Medulla oblongata (tissue), 1 donor: ENCODE data around the gene REXO1.

Experiments
- DNase-seq: peaks from one replicate; pipeline ENCODE4 v3.0.0-alpha.2; 2015; ENCODE audit errors: extremely low spot score

Gene REXO1

DNA sequence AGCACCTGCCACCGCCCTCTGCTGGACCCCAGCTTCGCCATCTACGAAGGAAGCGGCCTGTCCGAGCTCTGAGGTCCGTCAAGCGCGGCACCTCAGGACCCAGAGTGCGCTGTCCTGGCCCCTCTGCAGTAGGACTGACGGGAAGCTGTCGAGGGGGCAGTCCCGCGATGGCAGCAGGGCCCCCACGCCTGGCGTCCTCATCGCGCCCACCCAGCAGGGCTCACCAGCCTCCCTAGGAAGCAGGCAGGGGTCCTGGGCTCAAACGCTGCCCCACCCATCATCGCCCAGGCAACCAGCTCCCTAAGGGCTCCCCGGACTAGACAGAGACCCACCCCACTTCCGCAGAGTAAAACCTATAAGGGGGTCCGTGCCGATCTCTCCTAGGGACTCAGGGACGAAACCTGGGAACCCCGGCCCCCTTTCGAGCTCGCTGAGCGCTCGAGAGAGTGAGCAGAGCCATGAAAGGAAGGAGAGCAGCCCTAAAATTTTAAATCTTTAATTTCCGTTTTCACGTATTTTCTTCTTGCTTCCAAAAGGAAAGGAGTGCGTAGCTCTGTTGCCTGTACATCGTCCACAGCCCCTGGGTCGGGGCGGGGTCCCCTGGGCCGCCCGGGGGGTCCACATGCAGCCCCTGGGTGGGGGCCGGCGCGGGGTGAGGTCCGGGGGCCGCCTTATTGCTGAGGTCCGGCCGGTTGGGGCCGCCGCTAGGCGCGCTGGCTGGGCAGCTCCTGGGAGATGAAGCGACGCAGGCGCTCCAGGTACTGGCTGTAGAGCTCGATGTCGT, 28.4 kb upstream of the REXO1 start:
- DNase-seq = peak; percentile 3

DNA sequence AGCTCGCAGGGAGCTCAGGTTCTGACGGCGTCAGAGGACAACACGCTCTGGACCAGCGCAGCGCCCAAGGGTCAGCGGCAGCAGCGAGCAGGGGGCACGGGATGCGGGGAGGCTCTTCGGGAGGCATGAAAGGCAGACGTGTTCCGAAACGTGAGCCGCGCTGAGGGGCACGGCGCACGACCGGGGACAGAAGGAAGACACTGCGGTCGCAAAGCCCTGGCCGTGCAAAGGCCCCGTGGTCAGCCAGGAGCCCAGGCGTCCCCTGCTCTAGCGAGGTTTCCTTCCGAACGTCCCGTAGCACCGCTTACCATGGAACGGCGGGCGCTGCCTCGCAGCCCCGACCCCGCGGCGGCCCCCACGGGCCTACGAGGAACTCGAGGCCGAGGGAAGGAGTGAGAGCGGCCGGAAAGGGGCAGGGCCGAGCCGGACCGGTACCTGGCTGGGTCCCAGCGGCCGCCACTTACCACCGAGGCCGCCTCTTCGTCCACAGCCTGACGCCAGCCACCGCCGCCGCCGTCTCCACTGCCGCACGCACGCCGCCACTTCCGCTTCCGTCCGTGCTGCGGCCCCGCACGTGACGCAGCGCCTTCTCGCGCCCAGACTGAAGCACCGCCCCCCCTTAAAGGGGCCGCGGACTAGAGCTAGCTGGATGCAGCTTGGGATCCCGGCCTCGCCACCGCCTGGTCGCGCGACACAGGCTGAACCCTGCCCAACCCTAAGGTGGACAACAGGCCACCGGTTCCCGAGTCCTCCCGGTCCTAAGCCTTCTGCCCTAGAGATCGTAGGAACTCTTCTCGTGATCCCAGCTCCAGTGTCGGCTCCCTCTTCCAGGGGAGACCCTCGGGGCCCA, 27.6 kb upstream of the REXO1 start:
- peak; percentile 95 for DNase-seq

DNA sequence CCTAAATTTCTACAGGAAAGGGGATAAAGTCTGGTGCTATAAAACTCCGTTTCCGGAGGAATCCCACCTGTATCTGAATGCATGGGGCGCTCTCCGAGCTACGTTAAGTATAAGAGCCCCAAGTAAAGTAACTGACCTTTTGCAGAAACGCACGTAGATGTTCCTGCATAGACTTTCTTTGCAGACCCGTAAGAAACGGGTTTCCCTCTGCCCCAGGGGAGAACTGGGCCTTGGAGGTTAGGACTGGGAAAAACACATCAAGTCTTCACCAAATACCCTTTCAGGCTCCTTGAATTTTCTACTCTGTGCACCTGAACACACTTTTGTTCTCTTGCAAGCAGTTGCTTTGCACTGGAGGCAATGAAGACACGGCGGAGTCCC, 27.0 kb upstream of the REXO1 start:
- peak; percentile 14 for DNase-seq

DNA sequence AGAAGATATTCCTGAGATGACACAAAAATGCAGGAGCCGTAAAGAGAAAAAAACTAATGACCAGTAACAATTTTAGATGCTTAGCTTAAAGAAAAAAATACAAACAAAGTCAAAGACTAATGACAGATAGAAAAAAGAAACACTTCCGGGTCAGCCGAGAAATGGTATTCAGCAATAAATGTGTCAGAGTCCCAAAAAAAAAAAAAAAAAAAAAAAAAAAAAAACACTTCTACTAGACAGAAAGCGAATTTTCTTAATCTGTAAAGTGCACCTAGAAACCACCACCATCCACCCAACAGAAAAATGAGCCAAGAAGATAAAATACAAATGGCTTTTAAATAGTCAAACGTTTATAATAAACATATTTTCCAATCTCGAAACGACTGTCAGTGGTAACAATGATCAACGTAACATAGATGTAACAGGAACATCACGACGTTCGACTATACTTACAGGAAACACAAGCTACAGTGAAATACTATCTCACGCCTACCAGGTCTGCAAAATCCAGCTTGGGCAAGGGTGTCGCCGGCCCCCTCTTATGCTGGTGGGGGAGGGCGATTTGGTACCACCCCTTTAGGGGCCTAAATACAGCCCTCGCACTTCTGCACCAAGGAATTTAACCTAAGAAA, 26.4 kb upstream of the REXO1 start:
- peak; percentile 5 for DNase-seq

DNA sequence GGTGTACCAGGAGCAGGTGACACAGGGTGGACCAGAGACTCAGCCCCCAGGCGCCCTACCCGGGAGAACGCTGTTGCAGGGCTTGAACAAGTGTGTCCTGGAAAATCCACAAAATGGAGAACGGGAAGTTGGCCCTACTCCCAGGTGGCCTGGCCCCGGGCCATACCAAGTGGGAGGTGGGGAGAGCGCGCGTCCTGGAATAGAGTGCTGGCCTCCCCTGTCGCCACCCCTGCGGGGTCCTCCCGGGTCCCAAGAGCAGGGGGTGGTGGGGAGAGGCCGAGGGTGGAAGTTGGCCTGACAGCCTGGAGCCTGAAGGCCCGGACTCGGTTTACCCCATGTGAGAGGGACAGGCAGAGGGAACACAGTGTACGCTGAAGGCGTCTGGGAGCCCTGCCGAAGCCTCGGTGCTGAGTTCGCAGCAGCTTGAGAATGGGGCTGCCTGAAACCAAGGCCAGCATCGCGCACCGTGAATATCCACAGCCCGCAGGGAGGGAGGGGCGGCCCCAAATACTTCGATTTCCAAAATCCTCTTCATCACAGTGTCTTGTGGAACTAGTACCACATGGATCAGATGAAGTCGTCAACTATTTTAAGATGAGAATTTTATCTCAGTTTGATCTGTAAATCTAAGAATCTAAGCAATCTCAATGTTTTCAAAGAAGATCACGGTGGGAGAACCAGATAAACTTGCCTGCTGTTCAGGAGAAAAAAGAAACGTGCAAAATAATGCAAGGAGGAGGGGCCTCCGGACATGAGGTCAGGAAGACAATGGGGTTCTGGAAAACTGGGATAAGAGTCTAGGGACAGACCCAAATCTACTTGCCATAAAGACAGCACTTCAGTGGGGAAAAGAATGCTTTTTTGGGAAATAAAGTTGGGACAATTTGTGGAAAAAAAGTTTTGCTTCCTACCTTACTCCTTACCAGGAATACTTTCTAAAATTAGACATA, 25.5 kb upstream of the REXO1 start:
- DNase-seq = peak; percentile 47

DNA sequence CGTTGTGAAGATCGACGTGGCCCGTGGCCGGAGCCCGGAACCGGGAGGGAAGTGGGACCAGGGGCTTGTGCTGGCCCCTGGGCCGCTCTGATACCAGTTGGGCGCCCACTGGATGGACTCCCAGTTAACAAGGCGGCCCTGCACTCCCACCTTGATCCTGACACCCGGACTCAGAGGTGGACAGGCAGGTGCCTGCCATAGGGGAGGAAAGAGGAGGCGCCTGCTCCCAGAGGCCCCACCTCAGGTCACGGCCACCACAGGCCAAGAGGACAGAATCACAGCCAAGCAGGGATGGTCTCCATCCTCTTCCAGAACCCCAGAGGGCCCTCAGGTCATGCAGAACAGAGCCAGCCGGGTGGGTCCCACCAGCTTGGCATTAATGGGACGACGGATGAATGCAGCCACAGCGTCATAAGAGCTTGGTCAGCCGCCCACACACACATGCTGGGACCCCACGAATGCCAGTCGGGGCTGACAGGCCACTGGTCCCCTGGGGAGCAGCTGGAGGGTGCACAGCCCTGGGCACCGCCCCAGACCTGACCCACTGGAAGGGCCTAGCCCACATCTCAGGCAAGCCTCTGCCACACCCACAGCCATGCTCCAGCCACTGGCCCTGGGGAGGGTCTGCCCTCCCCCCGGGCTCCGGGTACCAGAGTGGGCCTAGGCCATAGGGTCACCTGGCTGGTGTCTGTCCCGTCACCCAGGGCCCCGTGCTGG, 24.7 kb upstream of the REXO1 start:
- no peak for DNase-seq

DNA sequence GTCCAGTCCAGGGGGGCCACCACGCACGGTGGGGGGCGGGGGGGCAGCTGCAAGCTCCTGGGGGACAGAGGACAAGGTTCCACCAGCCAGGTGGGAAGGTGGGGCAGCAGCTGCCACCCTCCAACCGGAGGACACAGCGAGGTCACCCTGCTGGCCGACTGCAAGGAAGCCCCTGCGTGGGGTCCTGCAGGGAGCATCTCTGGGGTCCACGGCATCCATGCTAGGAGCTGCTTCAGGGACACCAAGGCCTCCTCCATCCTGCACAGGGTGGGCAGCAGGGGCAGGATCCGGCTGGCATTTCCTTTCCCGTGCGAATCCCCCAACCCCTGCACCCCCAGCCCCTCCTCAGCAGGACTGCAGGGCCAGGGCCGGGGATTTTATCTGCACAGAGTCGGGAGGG, 23.3 kb upstream of the REXO1 start:
- DNase-seq = no peak

DNA sequence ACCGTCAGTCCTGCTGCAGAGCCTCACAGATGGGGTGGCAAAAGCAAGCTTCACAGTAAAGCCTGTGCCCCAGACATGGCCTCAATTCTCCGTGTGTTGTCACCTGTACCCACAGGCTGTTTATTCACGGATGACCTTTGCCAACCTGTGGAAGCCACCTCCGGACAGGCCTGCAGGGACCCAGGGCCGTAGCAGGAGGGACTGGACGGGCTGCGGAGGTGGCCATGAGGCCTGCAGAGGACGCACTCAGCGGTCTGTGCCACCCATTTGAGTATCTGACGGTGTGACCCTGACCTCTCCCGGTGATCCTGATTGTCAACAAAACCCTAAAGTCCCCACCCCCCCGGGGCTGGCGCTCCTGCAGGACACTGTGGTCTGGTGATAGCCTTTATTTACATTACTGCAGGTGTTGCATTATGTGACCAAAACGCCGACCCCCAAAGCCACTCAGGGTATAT, 22.9 kb upstream of the REXO1 start:
- no peak for DNase-seq

DNA sequence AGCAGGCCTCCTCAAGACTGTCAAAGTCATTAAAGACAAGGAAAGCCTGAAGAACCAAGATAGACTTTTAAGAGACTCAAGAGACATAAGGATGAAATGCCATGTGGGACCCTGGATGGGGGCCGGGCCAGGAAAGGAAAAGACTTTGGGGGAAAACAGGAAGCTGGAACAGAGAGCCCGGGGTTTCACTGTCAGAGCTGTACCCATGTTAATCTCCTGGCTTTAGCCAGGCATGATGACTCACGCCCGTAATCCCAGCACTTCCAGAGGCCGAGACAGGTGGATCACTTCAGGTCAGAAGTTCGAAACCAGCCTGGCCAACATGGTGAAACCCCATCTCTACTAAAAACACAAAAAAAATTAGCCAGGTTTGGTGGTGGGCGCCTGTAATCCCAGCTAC, 20.7 kb upstream of the REXO1 start:
- no peak for DNase-seq

DNA sequence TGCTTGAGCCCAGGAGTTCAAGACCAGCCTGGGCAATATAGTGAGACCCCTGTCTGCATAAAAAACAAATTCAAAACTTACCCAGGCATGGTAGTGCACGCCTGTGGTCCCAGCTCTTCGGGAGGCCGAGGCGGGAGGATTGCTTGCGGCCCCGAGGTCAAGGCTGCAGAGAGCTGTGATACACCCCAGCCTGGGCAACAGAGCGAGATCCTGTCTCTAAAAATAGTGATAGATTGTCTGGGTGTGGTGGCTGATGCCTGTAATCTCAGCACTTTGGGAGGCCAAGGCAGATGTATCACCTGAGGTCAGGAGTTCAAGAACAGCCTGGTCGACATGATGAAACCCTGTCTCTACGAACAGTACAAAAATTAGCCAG, 19.1 kb upstream of the REXO1 start:
- DNase-seq = no peak

DNA sequence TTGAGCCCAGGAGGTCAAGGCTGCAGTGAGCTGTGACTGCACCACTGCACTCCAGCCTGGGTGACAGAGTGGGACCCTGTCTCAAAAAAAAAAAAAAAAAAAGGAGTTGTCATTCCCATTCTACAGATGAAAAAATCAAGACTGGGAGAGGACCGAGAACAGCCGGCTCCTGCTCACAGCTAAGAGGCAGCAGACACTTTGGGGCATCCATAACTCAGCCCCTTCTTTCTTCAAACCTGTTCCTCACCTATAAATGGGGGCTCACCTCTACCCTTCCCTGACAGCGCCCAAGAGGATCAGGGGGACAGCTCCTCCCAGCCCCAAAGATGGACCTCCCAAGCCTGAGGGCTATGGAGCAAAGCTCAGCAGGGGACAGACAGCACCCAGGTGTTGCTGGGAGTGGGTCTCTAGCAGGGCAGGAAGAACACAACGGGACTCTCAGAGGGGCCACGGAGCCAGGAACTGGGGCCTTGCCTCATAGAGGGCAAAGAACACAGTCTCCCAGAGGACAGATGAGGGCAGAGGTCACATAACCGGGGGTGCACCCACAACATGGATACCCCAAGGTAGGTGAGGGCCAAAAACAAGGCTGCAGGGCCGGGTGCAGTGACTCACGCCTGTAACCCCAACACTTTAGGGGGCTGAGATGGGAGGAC, 18.5 kb upstream of the REXO1 start:
- DNase-seq = no peak

DNA sequence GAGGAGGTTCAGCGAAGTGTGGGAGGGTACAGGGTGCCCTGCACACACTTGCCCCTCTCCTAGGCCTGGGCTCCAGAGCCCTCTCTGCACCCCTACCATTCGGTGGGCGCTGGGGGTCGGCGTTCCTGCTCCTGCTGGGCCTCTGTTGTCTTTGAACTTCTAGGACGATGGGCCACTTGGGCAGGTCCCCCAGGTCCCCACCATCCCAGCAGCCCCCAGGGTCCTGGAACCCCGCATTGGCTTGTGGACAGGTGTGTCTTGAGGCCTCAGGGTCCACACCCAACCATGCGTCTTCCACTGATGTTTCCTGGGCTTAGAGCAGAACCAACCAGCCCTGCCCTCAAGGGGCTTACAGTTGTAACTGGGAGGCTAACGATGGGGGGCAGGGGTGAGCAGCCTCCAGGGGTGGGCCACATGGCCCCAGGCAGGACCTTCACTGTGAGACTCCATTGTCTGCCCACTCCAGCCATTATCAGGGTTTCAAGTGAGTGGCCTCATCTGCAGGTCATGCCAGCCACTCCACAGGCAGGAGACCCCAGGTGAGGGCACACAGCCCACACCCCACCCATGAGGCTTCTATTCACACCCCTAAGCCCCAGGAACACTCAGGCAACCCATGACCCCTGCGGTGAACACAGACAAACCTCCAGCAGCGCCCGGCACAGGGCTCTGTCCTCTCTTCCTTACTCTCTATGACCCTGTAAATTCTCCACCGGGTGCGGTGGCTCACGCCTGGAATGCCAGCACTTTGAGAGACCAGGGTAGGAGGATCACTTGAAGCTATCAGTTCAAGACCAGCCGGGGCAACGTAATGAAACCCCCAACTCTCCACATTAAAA, 17.1 kb upstream of the REXO1 start:
- DNase-seq = no peak

DNA sequence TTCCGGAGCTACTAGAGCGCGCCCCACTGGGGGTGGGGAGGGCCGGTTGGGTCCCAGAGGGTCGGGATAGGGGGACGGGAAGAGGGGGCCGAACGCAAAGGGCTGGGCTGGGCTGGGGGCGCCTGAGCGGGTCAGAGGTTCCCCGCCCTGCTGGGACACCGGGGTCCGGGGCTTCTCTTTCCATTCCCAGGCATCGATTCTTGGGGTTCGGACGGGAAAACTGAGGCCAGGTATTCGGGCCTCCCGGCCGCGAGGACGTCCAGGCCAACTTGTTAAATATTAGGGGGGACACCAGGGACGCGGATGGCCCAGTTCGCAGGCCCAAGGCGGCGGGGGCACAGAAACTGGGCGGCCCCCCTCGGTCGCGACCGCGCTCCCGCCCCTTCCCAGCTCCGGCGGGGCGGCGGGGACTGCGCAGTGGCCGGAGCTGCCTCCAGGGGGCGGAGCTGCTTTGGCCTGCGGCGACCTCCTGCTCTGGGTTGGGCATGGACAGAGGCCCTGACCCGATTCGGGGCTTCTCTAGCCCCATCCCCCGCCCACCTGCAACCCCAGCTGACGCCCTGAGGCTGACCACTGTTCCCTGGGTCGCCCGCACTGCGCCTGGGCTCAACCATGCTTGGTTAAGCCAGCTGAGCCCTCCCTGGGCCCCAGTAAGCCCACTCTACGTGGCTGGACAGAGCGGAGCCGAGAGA, 16.3 kb upstream of the REXO1 start:
- peak; percentile 70 for DNase-seq

DNA sequence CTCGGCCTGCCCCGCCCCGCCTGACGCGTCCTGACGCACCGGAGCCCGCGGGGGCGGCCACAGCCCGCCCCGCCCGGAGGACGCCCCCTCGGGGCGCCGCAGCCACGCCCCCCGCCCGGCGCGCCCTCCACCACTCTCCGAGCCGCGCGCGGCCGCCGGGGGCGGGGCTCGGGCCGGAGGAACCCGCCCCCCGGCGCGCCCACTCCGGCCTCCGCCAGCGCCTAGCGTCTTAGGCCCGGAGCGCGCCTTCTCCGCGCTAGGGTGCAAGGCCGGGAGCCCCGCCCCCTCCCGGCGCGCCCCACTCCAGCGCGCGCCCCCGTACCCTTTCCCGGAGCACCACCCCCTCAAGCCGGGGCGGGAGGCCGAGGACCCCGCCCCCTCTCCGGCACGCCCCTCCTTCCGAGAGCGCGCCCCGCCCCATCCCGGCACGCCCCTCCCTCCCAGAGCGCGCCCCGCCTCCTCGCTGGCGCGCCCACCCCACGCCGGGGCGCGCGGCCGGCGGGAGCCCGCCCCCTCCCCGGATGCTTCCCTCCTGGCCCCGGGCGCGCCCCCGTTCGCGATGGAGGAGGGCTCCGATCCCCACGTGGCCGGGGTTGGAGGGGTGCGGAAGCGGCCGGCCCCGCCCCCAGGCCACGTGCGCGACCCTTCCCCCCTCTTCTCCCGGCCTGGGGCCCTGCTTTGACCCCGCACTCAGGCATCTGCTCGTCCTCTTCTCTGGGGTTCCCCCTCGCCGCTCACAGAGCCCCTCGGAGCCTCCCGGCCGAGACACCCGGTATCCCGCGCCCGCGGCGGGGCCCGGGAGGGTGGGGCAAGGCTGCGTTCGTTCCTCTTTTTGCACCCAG, 15.6 kb upstream of the REXO1 start:
- peak; percentile 94 for DNase-seq

DNA sequence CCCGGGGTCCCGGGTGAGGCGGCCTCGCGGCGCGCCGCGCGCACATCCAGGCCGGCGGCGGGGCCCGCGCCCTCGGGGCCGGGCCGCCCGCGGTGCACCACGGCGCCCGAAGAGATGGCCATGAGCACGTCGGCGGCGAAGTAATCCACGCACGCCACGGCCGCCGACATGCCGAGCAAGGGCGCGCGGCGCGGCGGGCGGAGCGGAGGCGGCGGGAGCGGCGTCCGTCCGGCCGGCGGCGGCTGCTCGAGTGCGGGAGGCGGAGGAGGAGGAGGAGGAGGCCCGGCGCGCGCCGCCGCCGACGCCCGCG, 15.0 kb upstream of the REXO1 start, which contains the start of gene KLF16:
Gene KLF16 (minus strand): TSS at position 252 of the 310 bp plus-strand sequence. CDS start 82 bp downstream, at position 170.
- DNase-seq = no peak

DNA sequence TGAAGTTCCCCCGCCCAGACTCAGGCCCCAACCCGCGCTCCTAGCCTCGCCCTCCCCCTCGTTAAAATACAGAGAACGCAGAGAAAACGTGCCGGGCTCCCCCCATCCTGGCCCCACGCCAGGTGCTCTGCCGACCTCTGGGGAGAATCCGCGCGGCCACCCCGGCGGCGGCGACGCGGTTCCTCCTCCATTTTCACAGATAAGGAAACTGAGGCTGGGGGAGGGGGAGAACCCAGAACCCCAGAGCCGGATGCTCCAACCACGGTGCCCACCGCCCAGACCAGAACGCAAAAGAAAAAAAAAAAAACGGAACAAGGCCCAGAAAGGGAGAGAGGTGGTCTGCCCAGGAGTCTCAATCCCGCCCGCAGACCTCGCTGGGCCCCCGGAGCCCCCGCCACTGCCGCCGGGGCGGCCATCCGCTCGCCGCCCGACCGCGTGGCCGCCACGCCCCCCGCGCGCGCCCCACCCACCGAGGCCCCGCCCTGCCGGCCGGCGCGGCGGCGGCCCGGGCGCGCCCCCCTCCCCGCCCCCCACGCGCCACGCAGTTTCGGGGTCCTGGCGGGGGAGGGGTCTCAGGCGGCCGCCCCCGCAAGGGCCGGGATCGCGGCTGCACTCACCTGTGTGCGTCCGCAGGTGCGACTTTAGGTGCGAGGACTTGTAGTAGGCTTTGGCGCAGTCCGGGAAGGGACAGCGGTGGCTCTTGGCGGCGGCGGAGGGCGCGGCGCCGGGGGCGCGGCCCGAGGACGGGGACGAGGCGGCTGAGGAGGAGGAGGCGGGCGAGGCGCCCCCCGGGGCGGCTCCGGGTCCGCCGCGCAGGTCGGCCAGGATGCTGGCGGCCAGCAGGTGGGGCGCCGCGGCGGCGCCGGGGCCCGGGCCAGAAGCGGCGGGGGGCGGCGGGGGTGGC, 14.4 kb upstream of the REXO1 start:
- DNase-seq = no peak

DNA sequence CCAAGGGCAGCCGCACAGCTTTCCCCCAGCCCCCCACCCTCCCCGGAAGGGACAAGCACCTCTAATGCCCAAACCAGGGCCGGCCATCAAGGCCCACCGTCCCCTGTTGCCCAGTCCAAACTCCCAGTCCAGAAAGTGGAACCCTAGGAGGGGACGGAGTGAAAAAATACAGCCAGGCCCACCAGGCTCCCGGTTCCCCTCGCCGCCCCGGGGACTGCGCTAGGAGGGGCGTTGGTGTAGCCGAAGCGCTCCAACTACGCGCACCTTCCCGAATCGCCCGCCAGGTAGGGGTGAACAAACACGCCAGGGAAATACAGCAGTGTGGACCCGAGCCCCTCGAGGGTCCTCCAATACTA, 13.8 kb upstream of the REXO1 start:
- DNase-seq = no peak
